GM12864 (cell line): ENCODE measurements around the gene KCNK18.

Source experiments
- DNase-seq: peaks from one replicate; pipeline ENCODE4 v3.0.0-alpha.2; 2011; ENCODE audit warnings: low read depth
- H3K4me3 ChIP-seq: 2 replicates; pipeline ENCODE4 v1.5.1; 2011; ENCODE audit warnings: mild to moderate bottlenecking, low read depth, low read length, control low read depth
- TF ChIP-seq, protein P1 (sequence below): IDR thresholded peaks from 2 replicates; pipeline ENCODE4 v1.5.1; 2011; ENCODE audit warnings: low read depth, mild to moderate bottlenecking, moderate library complexity, low read length, control low read depth, inconsistent platforms; ENCODE audit errors: missing control alignments

Gene KCNK18

DNA sequence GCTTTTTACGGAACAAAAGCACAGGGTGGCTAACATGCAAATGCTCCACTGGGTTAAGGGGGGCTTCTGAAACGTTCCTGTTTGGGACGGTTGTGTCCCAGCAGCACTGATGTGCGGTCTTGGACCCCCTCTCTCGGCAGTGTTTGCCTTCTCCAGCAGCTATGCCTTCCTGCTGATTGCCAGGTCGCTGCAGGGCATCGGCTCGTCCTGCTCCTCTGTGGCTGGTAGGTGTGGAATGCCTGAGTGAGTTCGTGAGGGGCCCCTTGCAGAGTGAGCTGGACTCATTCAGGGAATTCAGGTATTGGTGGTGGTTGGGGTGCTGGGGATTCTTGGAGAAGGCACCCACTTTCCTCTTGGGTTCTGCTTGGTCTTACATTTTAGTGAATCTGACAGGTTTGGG is 56.6 kb downstream of the KCNK18 start:
- TF ChIP-seq, protein P1, sequence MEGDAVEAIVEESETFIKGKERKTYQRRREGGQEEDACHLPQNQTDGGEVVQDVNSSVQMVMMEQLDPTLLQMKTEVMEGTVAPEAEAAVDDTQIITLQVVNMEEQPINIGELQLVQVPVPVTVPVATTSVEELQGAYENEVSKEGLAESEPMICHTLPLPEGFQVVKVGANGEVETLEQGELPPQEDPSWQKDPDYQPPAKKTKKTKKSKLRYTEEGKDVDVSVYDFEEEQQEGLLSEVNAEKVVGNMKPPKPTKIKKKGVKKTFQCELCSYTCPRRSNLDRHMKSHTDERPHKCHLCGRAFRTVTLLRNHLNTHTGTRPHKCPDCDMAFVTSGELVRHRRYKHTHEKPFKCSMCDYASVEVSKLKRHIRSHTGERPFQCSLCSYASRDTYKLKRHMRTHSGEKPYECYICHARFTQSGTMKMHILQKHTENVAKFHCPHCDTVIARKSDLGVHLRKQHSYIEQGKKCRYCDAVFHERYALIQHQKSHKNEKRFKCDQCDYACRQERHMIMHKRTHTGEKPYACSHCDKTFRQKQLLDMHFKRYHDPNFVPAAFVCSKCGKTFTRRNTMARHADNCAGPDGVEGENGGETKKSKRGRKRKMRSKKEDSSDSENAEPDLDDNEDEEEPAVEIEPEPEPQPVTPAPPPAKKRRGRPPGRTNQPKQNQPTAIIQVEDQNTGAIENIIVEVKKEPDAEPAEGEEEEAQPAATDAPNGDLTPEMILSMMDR: no peak
- H3K4me3 ChIP-seq: no peak overlapping the region
- DNase-seq: no peak

DNA sequence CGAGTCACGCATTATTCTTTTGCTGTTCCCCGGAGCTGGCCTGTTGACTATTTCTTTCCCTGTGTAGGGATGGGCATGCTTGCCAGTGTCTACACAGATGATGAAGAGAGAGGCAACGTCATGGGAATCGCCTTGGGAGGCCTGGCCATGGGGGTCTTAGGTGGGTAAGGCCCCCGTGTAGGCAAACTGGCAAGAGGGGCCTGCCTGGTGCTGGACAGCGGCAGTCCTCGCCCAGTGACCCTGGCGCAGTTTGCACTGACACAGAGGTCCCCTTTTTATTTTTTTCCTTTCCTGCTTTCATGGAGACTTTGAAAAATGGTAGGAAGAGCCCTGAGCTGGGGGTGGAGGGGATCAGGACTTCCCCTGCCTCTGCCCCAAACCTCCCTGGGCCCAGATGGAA is 57.0 kb downstream of the KCNK18 start:
- H3K4me3 ChIP-seq: no peak overlapping the region
- TF ChIP-seq, protein P1: no peak
- no peak for DNase-seq

GRCh38 chr10:117254774-117255735 is 57.8 kb downstream of the KCNK18 start:
- H3K4me3 ChIP-seq: no peak overlapping the region
- no peak for DNase-seq
- TF ChIP-seq, protein P1: no peak

GRCh38 chr10:117255835-117256460 is 58.7 kb downstream of the KCNK18 start:
- H3K4me3 ChIP-seq: no peak overlapping the region
- TF ChIP-seq, protein P1: no peak
- no peak for DNase-seq

- DNase-seq: no peak
- no peak overlapping the region for H3K4me3 ChIP-seq
- TF ChIP-seq, protein P1: no peak
These were observed 59.6 kb downstream of the KCNK18 start for GRCh38 chr10:117256910-117257309.

DNA sequence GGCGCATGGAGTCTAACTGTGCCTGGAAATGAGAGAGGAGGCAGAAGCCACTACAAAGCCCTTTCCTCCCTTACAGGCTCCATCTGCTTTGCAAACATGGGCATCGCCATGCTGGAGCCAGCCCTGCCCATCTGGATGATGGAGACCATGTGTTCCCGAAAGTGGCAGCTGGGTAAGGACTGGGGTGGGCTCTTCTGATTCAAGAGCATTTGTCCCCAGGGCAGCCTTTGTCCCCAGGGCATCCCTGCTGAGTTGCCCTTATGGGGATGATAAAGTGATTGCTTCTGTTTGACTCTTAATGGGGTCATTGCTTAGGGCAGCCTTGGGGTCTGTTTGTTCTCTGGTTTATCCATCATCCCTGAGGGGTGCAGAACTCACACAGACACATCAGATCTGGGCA is 60.4 kb downstream of the KCNK18 start:
- TF ChIP-seq, protein P1: no peak
- no peak overlapping the region for H3K4me3 ChIP-seq
- no peak for DNase-seq
